HG02885 (cell line): ENCODE data around the gene RTL9.

ENCODE experiments used
- ATAC-seq: cut with Tn5 transposase; IDR thresholded peaks from one replicate; pipeline ENCODE4 v1.9.1; 2021; ENCODE audit warnings: mild to moderate bottlenecking; ENCODE audit not compliant: unreplicated experiment, poor library complexity

RTL9 gene

DNA sequence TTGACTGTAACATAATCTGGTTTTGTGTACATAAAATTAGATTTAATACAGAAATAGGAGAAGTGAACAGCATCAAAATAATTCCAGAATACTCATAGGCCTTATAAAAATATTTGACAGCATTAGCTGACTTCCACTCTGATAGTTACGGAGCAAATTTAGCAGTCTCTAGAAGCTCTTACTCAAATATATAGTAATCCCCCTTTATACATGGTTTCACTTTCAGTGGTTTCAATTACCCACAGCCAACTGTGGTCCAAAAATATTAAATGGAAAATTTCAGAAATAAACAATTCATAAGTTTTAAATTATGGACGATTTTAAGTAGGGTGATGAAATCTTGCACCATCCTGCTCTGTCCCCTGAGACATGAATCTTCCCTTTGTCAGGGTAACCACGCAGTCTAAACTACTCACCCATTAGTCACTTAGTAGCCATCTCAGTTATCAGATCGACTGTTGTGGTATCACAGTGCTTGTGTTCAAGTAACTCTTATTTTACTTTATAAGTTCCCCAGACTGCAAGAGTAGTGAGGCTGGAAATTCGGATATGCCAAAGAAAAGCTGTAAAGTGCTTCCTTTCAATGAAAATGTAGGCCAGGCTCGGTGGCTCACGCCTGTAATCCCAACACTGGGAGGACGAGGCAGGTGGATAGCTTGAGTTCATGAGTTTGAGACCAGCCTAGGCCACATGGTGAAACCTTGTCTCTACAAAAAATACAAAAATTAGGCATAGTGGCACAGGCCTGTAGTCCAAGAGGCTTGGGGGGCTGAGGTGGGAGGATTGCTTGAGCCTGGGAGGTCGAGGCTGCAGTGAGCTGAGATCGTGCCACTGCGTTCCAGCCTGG is 17.2 kb upstream of the RTL9 start:
- ATAC-seq, result peak; percentile 94

DNA sequence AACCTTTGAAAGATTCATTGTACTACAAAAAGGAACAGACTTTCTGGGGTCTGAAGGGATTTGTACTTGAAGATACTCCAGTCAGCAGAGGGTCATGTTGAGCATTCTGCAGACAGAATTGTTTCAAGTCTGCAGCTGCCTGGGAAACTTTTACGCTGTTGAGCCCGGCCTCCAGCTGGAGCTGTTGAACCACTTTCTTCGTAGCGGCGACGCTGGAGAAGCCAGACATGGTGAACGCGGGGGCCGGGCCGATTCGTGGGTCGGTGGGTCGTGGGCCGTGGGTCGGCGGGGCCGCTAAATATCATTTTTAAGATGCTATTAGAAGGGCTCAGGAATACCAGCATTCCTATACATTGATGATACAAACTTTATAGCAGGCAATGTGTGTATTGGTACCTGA is 12.0 kb upstream of the RTL9 start:
- ATAC-seq, result no peak

DNA sequence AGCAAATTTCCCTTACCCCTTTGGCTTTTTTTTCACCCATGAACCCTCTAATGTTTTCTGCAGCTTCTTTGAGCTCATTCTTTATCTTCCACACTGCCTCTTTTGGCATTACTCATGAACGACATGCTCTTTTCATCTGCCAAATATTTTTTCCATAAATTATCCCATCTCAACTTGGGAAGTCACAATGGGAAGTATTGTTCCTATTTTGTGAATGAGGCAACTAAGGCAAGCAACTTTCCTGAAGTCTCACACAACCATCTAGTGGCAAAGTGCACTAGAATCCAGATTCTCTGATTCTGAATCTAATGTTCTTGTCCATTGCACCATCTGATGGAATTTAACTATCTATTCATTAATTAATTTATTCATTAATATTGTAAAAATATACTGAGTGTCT is 625 bp downstream of the RTL9 start:
- no peak for ATAC-seq

DNA sequence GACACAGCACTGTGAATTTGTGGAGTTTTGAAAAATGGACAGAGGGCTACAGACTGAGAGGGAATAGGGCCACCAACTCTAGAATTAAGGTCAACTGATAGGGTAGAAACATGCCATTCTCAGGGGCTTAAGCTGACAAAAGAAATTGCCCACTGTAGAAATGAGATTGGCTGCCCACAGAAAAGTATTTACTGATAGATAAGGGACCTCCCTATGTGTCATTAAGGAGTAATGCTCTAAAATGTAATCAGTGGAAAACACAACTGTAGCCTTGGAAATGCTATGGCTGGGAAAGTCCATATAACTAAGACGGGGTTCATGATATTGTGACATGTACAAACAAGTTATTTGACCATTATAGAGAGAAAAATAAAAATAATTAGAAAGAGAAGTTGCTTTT is 4.6 kb downstream of the RTL9 start:
- no peak for ATAC-seq

DNA sequence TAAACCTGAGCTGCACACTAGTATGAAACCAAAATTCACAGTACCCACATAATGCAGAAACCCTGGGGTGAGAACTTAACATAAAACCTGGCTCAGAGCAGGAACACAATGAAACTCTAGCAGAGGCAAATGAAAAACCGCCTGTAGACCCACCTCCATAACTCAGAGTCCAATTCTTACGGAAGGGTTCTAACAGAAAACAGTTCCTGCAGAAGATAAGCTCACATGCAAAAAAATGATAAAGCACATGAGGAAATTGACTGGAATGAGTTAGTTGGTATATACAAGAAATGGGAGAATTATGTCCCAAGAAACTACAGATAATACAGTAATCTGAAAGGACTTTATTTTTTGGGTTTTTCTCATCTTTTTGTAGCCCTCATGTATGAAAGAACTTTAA is 14.7 kb downstream of the RTL9 start:
- no peak for ATAC-seq

DNA sequence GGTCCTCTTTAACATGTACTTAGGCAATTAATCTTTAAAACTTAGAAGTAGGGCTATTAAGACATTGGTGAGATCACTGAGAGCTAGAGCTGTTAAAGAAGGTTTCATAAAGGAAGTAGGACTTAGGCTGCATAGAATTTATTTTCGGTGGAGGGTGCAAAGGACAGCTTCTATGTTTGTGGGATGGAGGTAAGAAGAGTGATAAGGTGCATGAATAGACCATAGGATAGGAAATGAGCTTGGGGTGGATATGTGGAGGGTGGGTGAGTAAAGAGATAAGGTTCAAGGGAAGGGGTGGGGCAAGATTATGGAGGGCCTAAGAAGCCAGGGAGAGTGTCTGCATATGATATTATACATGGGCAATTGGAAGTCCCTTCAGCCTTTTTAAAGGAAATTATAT is 15.9 kb downstream of the RTL9 start:
- peak; percentile 76 for ATAC-seq

DNA sequence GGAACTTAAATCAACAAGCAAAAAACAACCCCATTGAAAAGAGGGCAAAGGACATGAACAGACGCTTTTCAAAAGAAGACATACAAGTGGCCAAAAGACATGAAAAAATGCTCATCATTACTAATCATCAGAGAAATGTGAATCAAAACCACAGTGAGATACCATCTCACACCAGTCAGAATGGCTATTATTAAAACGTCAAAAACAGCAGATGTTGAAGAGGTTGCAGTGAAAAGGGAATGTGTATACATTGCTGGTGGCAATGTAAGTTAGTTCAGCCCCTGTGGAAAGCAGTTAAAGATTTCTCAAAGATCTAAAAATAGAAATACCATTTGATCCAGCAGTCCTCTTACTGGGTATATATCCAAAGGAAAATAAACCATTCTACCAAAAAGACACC is 22.6 kb downstream of the RTL9 start:
- ATAC-seq, result no peak

DNA sequence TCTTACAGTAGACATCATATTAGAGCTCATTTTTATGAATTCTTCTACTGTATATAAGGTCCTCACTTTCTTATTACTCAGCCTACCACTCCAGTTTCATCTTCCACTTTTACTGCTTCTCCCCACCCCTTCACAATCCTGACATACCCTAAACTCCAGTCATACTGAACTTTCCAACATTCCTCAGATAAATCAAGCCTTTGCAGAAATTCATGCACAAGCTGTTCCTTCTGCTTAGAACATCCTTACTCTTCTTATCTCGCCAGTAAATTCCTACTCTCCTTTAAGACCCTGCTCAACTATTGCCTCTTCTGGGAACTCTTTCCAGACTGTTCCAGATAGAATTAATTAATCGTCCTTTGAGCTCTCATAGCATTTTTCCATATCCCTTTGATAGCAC is 24.8 kb downstream of the RTL9 start:
- ATAC-seq, result no peak

DNA sequence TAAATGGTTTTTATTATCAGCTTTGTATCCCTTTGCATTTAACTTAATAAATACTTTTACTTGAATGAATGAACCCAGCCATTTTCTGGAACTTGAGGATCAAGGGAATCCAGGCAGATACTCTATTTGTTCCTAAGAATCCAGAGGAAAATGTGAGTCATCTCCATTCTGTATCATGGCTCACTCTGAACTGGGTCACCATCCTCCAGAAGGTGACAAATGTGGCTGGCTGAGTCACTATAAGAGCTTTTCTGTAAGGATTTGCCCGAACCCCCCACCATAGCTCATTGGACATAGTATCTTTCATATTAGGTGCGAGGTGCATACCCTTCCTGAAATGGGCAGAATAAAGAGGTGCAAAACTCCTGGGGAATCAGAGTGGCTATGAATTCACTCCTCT is 25.8 kb downstream of the RTL9 start:
- no peak for ATAC-seq

DNA sequence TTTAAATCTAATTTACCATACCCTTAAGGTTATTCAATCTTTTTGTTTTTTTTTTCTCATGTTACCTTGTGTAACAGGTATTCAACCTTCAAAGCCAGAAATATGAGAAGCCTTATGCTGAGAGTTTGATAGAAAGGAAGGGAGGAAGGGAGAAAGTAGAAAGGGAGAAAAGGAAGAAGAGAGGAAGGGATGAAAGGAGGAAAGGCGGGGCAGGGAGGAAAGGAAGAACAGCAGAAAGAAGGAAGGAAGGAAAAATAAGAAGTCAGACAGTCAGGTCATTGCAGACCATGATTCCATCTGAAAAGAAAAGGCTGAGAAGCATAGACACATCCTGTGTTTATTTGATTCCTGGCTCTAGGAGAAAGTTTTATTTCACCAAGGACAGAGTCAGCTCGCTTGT is 30.9 kb downstream of the RTL9 start:
- ATAC-seq, result no peak

DNA sequence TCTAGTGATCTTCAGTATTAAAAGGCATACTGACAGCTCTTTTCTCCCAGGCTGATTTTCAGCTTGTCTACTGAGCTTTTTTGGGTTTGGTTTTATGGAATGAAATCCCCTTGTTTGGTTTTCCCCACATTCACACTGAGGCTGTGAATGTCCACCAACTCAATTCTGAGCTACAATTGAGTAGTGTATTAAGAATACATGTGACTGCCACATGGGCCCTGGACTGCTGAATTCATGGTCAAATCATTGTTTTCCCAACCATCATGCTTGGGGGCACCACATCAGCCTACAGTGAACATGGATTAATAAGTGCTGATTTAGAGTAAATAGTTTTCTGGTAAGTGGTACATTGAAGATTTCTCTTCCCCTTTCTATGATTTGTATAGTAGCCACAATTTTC is 32.4 kb downstream of the RTL9 start:
- no peak for ATAC-seq

DNA sequence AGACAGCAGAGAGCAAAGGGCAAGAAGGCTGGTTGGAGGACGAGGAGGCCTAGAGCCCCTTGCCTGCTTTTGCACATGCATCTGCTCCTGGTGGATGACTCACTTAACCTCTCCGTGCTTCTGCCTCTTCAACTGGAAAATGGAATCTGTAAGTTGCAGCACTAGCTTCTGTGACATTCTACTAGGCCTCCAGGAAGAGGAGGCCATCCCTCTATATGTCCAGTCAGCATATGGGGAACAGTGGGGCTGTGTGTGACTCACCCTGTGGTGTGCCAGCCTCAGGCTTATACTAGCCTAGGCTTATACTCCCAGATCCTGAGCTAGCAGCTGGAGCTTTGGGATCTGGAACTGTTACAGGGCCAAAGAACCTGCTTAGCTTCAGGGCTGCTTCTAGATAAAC is 36.0 kb downstream of the RTL9 start:
- no peak for ATAC-seq

DNA sequence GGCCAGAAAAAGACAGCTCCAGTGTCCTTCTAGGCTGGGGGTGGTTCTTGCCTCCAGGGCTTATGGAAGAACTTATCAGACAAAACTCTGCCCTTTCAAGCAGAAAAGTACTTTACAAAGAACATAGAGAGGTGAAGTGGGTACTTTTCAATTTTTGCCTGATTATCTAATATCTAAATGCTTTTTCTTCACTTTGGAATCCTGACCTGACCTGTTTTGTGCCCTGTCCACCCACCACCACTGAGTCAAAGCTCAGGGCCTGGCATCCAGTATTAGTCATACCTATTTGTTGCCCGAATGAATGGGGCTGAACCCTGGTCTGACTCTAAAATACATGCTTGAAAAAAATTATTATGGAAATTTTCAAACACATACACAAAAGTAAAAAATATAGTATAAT is 37.2 kb downstream of the RTL9 start:
- no peak for ATAC-seq

DNA sequence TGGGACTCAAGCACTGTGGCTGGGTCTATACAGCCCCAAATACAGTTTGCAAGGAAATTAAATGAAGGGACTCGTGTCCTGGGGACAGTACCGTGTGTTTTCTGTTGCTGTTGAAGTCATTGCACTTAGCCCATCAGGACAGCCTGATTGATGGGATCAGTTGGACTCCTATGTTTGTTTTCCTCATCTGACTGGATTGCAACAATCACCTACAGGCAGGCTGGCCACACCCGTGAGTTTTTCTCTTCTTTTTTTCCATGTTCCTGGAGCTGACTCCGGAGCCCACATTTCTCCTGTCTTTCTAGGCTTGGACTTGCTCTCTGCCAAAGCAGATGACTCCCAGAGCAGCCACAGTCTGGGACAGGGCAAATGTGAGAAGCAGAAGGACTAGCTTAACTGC is 38.1 kb downstream of the RTL9 start:
- no peak for ATAC-seq

DNA sequence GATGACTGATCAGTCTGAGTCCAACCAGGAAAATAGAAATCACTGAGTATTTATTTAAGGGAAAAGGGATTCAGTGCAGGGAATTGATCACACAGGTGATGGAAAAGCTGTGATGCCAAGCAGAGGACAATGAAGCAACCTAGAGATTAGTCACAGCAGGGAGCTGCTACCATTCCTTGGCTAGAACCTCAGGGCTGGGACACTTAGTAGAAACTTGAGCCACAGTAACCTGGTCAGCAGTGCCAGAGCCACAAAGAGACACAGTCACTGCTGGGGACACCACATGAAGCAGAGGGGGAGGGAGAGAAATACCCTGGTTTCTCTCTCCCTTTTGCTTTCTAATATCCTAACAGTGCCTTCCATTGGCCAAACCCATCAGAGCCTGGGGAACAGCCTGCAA is 38.7 kb downstream of the RTL9 start:
- ATAC-seq, result no peak

DNA sequence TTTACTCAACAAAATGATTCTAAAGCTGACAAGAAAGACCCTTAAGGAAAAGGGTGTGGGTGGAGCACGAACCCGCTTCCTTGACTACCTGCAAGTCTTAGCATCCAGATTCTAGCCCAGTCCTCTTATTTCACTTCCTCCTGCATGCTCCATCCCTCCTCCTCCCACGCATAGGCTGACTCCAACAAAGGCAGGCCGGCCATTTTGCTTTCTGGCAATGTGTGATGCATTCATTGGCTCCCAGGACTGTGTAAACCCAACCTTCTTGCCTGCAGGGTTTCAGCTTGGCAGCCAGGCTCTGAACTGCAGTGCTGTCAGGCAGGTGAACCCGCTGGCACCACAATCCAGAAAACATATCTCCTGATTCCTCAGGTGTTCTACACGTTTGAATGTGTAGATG is 39.3 kb downstream of the RTL9 start:
- no peak for ATAC-seq

DNA sequence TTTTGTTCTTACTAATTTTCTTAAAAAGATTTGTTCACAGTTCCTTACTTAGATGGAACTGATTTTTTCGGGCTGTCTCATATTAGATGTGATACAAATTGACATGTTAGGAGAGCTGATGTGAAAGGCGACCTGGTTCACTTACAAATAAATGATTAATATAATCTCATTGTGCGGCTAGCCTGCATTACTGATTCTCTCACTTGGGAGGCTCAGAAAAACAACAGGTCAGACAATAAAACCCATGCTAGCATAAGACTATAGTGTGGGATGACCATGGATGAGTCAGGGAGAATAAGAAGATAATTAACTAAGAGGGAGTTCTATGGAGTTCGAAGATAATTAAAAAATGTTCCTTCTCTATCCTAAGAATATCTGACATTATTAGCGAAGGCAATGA is 40.8 kb downstream of the RTL9 start:
- no peak for ATAC-seq

DNA sequence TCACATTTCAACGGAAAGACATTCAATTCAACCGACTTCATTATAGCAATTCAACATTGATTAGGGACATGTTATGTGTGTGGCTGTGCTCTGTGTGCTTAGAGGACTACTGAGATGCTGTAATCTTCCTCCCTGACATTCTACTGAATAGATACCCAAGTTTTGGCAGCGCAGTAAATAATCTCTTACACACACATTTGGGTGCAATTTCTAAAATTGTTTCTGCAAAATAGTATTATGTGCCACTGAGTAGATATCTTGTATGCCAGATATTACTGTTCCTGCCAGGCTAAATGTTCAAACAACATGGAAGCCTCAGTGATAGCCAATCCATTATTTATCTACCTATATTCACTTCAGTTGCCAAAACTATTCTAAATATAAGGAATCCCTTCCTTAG is 41.3 kb downstream of the RTL9 start:
- no peak for ATAC-seq

DNA sequence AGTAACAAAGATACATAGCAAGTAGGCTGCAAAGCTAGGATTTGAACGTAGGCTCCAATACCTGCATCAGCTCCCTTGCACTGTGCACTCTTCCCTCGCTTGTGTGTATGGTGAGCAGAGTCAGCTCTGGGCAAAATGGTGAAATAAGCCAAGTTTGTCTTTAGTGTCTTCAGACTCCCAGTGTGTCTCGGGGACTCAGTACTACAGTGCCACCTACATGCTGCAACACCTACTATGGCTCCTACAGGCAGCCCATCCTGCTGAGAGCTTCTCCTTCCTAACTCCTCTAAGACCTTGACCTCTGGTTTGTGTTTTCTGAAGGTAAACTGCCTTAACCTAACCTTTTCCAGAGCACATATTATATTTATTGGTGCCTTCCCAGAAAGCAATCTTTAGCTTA is 42.5 kb downstream of the RTL9 start:
- ATAC-seq, result peak; percentile 72

DNA sequence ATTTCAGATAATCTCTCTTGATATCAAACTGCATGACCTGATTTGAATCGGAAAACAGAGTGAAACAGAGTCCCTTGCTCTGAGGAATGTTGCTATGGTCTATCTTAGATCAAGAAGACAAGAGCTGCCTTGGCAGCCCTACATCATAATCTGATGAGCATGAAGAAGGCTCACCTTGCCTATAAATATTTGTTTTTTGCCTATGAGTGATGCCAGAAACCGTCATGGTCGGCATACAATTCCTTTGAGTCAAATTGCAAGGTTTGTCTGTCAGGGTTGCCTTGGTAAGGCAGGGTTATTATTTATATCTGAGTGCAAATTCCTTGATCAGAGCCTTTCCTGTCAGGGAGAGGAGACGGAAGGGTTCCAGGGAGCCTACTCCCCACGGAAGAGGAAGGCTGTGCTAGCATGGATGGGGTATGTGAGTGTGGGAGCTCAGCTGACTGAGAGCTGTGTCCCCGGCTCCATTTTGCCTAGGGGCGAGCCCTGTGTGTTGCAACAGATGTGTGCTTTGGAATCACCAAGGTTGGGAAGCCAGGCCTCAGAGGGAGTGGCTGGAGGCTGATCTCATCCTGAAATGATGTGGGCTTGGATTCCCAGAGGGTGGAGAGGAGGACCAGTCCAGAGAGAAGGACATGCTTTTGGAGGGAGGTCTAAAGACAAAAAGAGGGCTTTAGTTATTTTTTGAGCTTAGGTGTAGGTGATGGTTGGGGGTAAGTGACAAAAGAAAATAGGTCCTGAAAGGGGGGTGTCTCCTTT is 43.6 kb downstream of the RTL9 start:
- ATAC-seq, result no peak

DNA sequence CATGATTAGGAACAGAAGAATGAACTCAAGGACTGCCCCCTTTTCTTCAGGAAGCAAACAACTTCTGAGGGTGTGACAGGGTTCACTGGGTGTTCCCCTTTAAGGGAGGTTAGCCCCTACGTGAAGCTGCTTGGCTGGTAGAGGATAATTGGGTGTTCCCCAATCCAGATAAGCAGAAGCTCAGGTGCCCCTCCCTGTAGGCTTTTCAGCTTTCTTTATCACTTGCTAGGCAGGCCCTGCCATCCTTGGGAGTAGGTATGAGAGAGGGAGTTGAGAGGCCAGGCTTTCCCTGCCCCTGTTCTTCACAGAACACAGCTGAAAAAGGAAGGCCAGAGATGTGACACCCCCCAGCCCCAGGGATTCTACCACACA is 44.2 kb downstream of the RTL9 start:
- no peak for ATAC-seq
